HepG2 (cell line): Measurements from ENCODE around the gene FRK. TPM values are rescaled to one million over a fixed set of nuclear protein-coding genes. Genes with fewer than 3 reads are reported as not detected.

Experiments used
- AKAP8 ChIP-seq: sonication (generic); formaldehyde crosslinking; IDR thresholded peaks from 2 replicates; pipeline ENCODE4 v1.5.1; 2020; ENCODE audit warnings: mild to moderate bottlenecking, missing genetic modification reagents
- ATAD3A ChIP-seq: sonication (generic); formaldehyde crosslinking; IDR thresholded peaks from 2 replicates; pipeline ENCODE4 v1.4.0; 2020; ENCODE audit warnings: missing genetic modification reagents
- ERF ChIP-seq: IDR thresholded peaks from 2 replicates; pipeline ENCODE4 v1.6.1; 2018; ENCODE audit warnings: missing biosample characterization, missing genetic modification reagents
- GPBP1L1 ChIP-seq: sonication (generic); formaldehyde crosslinking; IDR thresholded peaks from 2 replicates; pipeline ENCODE4 v1.5.0; 2020; ENCODE audit warnings: mild to moderate bottlenecking, missing genetic modification reagents
- ISL2 ChIP-seq: sonication (generic); formaldehyde crosslinking; IDR thresholded peaks from 2 replicates; pipeline ENCODE4 v1.5.0; 2020; ENCODE audit warnings: missing genetic modification reagents
- KAT7 ChIP-seq: IDR thresholded peaks from 2 replicates; pipeline ENCODE4 v1.6.1; 2018; ENCODE audit warnings: borderline replicate concordance, missing compliant biosample characterization
- KLF15 ChIP-seq: sonication (generic); formaldehyde crosslinking; IDR thresholded peaks from 2 replicates; pipeline ENCODE4 v1.8.1; 2023; ENCODE audit warnings: borderline replicate concordance, mild to moderate bottlenecking, inconsistent platforms, missing genetic modification reagents, mixed read lengths
- MED1 ChIP-seq: sonication (generic); formaldehyde crosslinking; IDR thresholded peaks from 2 replicates; pipeline ENCODE4 v1.4.0; 2020; ENCODE audit warnings: missing genetic modification reagents
- NFRKB ChIP-seq: fragments of 450-650 bp; IDR thresholded peaks from 2 replicates; pipeline ENCODE4 v1.6.1; 2017
- NFYB ChIP-seq: sonication (generic); formaldehyde crosslinking; IDR thresholded peaks from 2 replicates; pipeline ENCODE4 v1.4.0; 2020; ENCODE audit warnings: missing genetic modification reagents
- NFYC ChIP-seq: IDR thresholded peaks from 2 replicates; pipeline ENCODE4 v1.6.1; 2016; ENCODE audit warnings: missing genetic modification reagents, missing compliant biosample characterization
- POGZ ChIP-seq: sonication (generic); formaldehyde crosslinking; IDR thresholded peaks from 2 replicates; pipeline ENCODE4 v1.4.0; 2020; ENCODE audit warnings: mild to moderate bottlenecking, missing genetic modification reagents
- SMAD1 ChIP-seq: sonication (generic); formaldehyde crosslinking; IDR thresholded peaks from 2 replicates; pipeline ENCODE4 v1.4.0; 2020; ENCODE audit warnings: missing genetic modification reagents, low read depth, mild to moderate bottlenecking, borderline replicate concordance
- THAP11 ChIP-seq: IDR thresholded peaks from 2 replicates; pipeline ENCODE4 v1.6.1; 2016; ENCODE audit warnings: missing biosample characterization, missing genetic modification reagents
- THAP9 ChIP-seq: sonication (generic); formaldehyde crosslinking; IDR thresholded peaks from 2 replicates; pipeline ENCODE4; 2020; ENCODE audit warnings: missing genetic modification reagents, mild to moderate bottlenecking, borderline replicate concordance
- ZMAT5 ChIP-seq: sonication (generic); formaldehyde crosslinking; IDR thresholded peaks from 2 replicates; pipeline ENCODE4 v1.5.0; 2020; ENCODE audit warnings: mild to moderate bottlenecking, low read depth, missing genetic modification reagents, borderline replicate concordance
- ZMYM4 ChIP-seq: sonication (generic); formaldehyde crosslinking; IDR thresholded peaks from 2 replicates; pipeline ENCODE4 v1.8.1; 2023; ENCODE audit warnings: mild to moderate bottlenecking, missing genetic modification reagents
- ZNF296 ChIP-seq: sonication (generic); formaldehyde crosslinking; conservative IDR thresholded peaks from 2 replicates; pipeline ENCODE4 v1.5.0; 2020; ENCODE audit warnings: mild to moderate bottlenecking, missing genetic modification reagents
- ZNF3 ChIP-seq: IDR thresholded peaks from 2 replicates; pipeline ENCODE4 v1.7.0; 2017; ENCODE audit warnings: inconsistent platforms
- ZNF432 ChIP-seq: sonication (generic); formaldehyde crosslinking; IDR thresholded peaks from 2 replicates; pipeline ENCODE4 v1.5.0; 2020; ENCODE audit warnings: missing genetic modification reagents, mild to moderate bottlenecking, borderline replicate concordance
- ZNF510 ChIP-seq: sonication (generic); formaldehyde crosslinking; IDR thresholded peaks from 2 replicates; pipeline ENCODE4 v1.4.0; 2020; ENCODE audit warnings: low read depth, mild to moderate bottlenecking, missing genetic modification reagents
- ZNF644 ChIP-seq: IDR thresholded peaks from 2 replicates; pipeline ENCODE4 v1.6.1; 2016; ENCODE audit warnings: low read depth
- ZNF670 ChIP-seq: sonication (generic); formaldehyde crosslinking; IDR thresholded peaks from 2 replicates; pipeline ENCODE4 v1.8.0; 2022; ENCODE audit warnings: mild to moderate bottlenecking, missing genetic modification reagents, borderline replicate concordance
- ZNF746 ChIP-seq: sonication (generic); formaldehyde crosslinking; IDR thresholded peaks from 2 replicates; pipeline ENCODE4 v1.8.0; 2022; ENCODE audit warnings: mild to moderate bottlenecking, missing genetic modification reagents
- ZSCAN5A ChIP-seq: sonication (generic); formaldehyde crosslinking; IDR thresholded peaks from 2 replicates; pipeline ENCODE4 v1.8.0; 2022; ENCODE audit warnings: mild to moderate bottlenecking, missing genetic modification reagents, borderline replicate concordance
- polyA plus RNA-seq, 8 experiments: library from polyadenylated mRNA; depleted of rRNA in 3 of 8; stranded (reverse) in 7 of 8; unstranded in 1 of 8; fragments of >200 nt; fragmentation: Illumina TruSeq in 4 of 8; extraction: Trizol in 4 of 8; gene quantifications; 2 replicates each; pipeline versions ENCODE4 v1.2.1 to v1.2.3, GENCODE V29; 2011 to 2016; ENCODE audit warnings: low read depth in 4 of 8, missing spikeins in 1 of 8, mixed read lengths in 1 of 8; ENCODE audit not compliant: insufficient read depth in 1 of 8
- total RNA-seq, 5 experiments: library from RNA; depleted of rRNA; stranded (reverse); fragments of >200 nt; fragmentation: Illumina TruSeq; extraction: Trizol; gene quantifications; 2 replicates each; pipeline ENCODE4 v1.2.3, GENCODE V29; 2016; ENCODE audit warnings: low read depth in 1 of 5

The FRK gene
- total and polyA plus RNA-seq, 2 of the 13 experiments (the other 11 are each of a cell fraction or from before 2014, with no cell fraction given) = 1.3 to 2.9 TPM

GRCh38 chr6:116016846-116017545 lies 43.7 kb downstream of the FRK start (continued):
- TF ChIP-seq GPBP1L1 (CRISPR knock-in tag) = no peak
- 0 out of 2 replicates have a peak, but pooled peaks have one; percentile 42 for TF ChIP-seq ZMYM4
- no peak for TF ChIP-seq THAP9 (CRISPR knock-in tag)
- peak; percentile 42; the same call in 1 of the 2 replicates for TF ChIP-seq ZSCAN5A (CRISPR knock-in tag)
- TF ChIP-seq POGZ (CRISPR knock-in tag) = 0 out of 2 replicates have a peak, but pooled peaks have one; percentile 10
- 0 out of 2 replicates have a peak, but pooled peaks have one; percentile 31 for TF ChIP-seq NFYB (CRISPR knock-in tag)
- no peak for TF ChIP-seq ZNF510 (CRISPR knock-in tag)
- no peak for TF ChIP-seq ZMAT5 (CRISPR knock-in tag)
- TF ChIP-seq ZNF432 = no peak
- TF ChIP-seq ISL2 (CRISPR knock-in tag) = peak; percentile 68
- TF ChIP-seq MED1 (CRISPR knock-in tag) = peak; percentile 29; the same call in 1 of the 2 replicates
- TF ChIP-seq KAT7 = no peak
- no peak for TF ChIP-seq ZNF3 (CRISPR knock-in tag)
- 0 out of 2 replicates have a peak, but pooled peaks have one; percentile 46 for TF ChIP-seq ZNF644 (CRISPR knock-in tag)
- TF ChIP-seq ERF (CRISPR knock-in tag) = 0 out of 2 replicates have a peak, but pooled peaks have one; percentile 11
- TF ChIP-seq ATAD3A = no peak
- TF ChIP-seq SMAD1 = no peak
- no peak for TF ChIP-seq ZNF296
- peak; percentile 18; the same call in 1 of the 2 replicates for TF ChIP-seq NFYC (CRISPR knock-in tag)
- no peak for TF ChIP-seq ZNF670
- no peak for TF ChIP-seq AKAP8 (CRISPR knock-in tag)
- TF ChIP-seq THAP11 (CRISPR knock-in tag) = peak; percentile 33; the same call in 1 of the 2 replicates
- no peak; the same call in 1 of the 2 replicates for TF ChIP-seq ZNF746
- no peak for TF ChIP-seq NFRKB
- TF ChIP-seq KLF15 (CRISPR knock-in tag) = no peak
